Renal cortical epithelial cell (primary cell): ENCODE data around the gene LCE3C. TPM values are rescaled to one million over a fixed set of nuclear protein-coding genes. Genes with fewer than 3 reads are reported as not detected.

Experiments
- total RNA-seq: library from RNA; depleted of rRNA; stranded (reverse); fragments of >200 nt; gene quantifications from 2 replicates; pipeline ENCODE4 v1.2.3, GENCODE V29; 2014

LCE3C gene
- total RNA-seq, 1 donor from 2014 or later, result not detected

Other genes with a start within 250 kb of the LCE3C start
- not detected in 2 replicates for gene FLG2, start 240.2 kb upstream of the LCE3C start, total RNA-seq
- not detected in 2 replicates for gene CRNN, start 186.0 kb upstream of the LCE3C start, total RNA-seq
- gene LCE5A, start 89.4 kb upstream of the LCE3C start, total RNA-seq, result not detected in 2 replicates
- not detected in 2 replicates for gene CRCT1, start 85.8 kb upstream of the LCE3C start, total RNA-seq
- not detected in 2 replicates for gene LCE3E, start 33.5 kb upstream of the LCE3C start, total RNA-seq
- gene LCE3D, start 19.7 kb upstream of the LCE3C start, total RNA-seq, result not detected in 2 replicates
- not detected in 2 replicates for gene LCE3B, start 13.6 kb downstream of the LCE3C start, total RNA-seq
- gene LCE3A, start 22.9 kb downstream of the LCE3C start, total RNA-seq, result not detected in 2 replicates
- gene LCE2D, start 63.1 kb downstream of the LCE3C start, total RNA-seq, result not detected in 2 replicates
- not detected in 2 replicates for gene LCE2C, start 75.0 kb downstream of the LCE3C start, total RNA-seq
- not detected in 2 replicates for gene LCE2B, start 85.9 kb downstream of the LCE3C start, total RNA-seq
- not detected in 2 replicates for gene LCE2A, start 98.1 kb downstream of the LCE3C start, total RNA-seq
- gene LCE4A, start 107.9 kb downstream of the LCE3C start, total RNA-seq, result not detected in 2 replicates
- not detected in 2 replicates for gene KPRP, start 157.8 kb downstream of the LCE3C start, total RNA-seq
- gene LCE1F, start 174.9 kb downstream of the LCE3C start, total RNA-seq, result not detected in 2 replicates
- not detected in 2 replicates for gene LCE1E, start 186.0 kb downstream of the LCE3C start, total RNA-seq
- not detected in 2 replicates for gene LCE1D, start 196.5 kb downstream of the LCE3C start, total RNA-seq
- not detected in 2 replicates for gene LCE1C, start 206.4 kb downstream of the LCE3C start, total RNA-seq
- gene LCE1B, start 211.7 kb downstream of the LCE3C start, total RNA-seq, result not detected in 2 replicates
- not detected in 2 replicates for gene LCE1A, start 227.2 kb downstream of the LCE3C start, total RNA-seq
- gene LCE6A, start 242.6 kb downstream of the LCE3C start, total RNA-seq, result not detected in 2 replicates